Measurements from ENCODE around the gene CCDC66.
A peak's percentile ranks its signal among the peaks of the same experiment; 100 is the strongest.
"Not testable (repeated sequence)": the region's sequence is repeated elsewhere in the genome, so short reads cannot be mapped to it uniquely, and the experiment has no call there.

Gene CCDC66

GRCh38 chr3:56556908-56557830 is at the start of gene CCDC66:
Gene CCDC66, plus strand, starts transcription at chr3:56557175. Its CDS starts 68 bp downstream, at chr3:56557243.
- peak; percentile 90 for DNase-seq (ENCODE audit: low read depth)

GRCh38 chr3:56519641-56520040 is 37.3 kb upstream of the CCDC66 start:
- DNase-seq (ENCODE audit: low read depth) = no peak

- DNase-seq (ENCODE audit: low read depth) = no peak
Measured at GRCh38 chr3:56522374-56522773, 34.6 kb upstream of the CCDC66 start.

GRCh38 chr3:56525291-56525690 is 31.7 kb upstream of the CCDC66 start:
- DNase-seq (ENCODE audit: low read depth) = no peak

GRCh38 chr3:56536735-56537134 is 20.2 kb upstream of the CCDC66 start:
- no peak for DNase-seq (ENCODE audit: low read depth)

GRCh38 chr3:56547486-56547885 is 9.5 kb upstream of the CCDC66 start:
- no peak for DNase-seq (ENCODE audit: low read depth)

GRCh38 chr3:56557831-56558170 is 826 bp downstream of the CCDC66 start:
- DNase-seq (ENCODE audit: low read depth) = no peak

- no peak for DNase-seq (ENCODE audit: low read depth)
Measured at GRCh38 chr3:56573501-56573900, 16.5 kb downstream of the CCDC66 start.

- DNase-seq (ENCODE audit: low read depth) = not testable (repeated sequence)
Measured at GRCh38 chr3:56581941-56582340, 25.0 kb downstream of the CCDC66 start.

GRCh38 chr3:56584275-56584674 is 27.3 kb downstream of the CCDC66 start:
- DNase-seq (ENCODE audit: low read depth) = not testable (repeated sequence)

- no peak for DNase-seq (ENCODE audit: low read depth)
Measured at GRCh38 chr3:56590814-56591213, 33.8 kb downstream of the CCDC66 start.

GRCh38 chr3:56591262-56591661 is 34.3 kb downstream of the CCDC66 start:
- no peak for DNase-seq (ENCODE audit: low read depth)

GRCh38 chr3:56593455-56594158 is 36.6 kb downstream of the CCDC66 start:
- DNase-seq (ENCODE audit: low read depth) = no peak

- DNase-seq (ENCODE audit: low read depth) = no peak
Measured at GRCh38 chr3:56595975-56596840, 39.2 kb downstream of the CCDC66 start.

GRCh38 chr3:56608479-56608878 is 51.5 kb downstream of the CCDC66 start:
- not testable (repeated sequence) for DNase-seq (ENCODE audit: low read depth)

GRCh38 chr3:56610669-56611335 is 53.8 kb downstream of the CCDC66 start:
- no peak for DNase-seq (ENCODE audit: low read depth)

- no peak for DNase-seq (ENCODE audit: low read depth)
Measured at GRCh38 chr3:56611364-56611763, 54.4 kb downstream of the CCDC66 start.

GRCh38 chr3:56612146-56612545 is 55.2 kb downstream of the CCDC66 start:
- DNase-seq (ENCODE audit: low read depth) = no peak

- DNase-seq (ENCODE audit: low read depth) = no peak
Measured at GRCh38 chr3:56613016-56613415, 56.0 kb downstream of the CCDC66 start.

- DNase-seq (ENCODE audit: low read depth) = no peak
Measured at GRCh38 chr3:56616478-56617006, 59.6 kb downstream of the CCDC66 start.

GRCh38 chr3:56620371-56620770 is 63.4 kb downstream of the CCDC66 start:
- no peak for DNase-seq (ENCODE audit: low read depth)
